ENCODE results near the gene RAB40C. TPM values are rescaled to one million over a fixed set of nuclear protein-coding genes. Genes with fewer than 3 reads are reported as not detected.

RAB40C gene
- total RNA-seq, 1 experiment from 2014 or later: 15.2 TPM

DNA sequence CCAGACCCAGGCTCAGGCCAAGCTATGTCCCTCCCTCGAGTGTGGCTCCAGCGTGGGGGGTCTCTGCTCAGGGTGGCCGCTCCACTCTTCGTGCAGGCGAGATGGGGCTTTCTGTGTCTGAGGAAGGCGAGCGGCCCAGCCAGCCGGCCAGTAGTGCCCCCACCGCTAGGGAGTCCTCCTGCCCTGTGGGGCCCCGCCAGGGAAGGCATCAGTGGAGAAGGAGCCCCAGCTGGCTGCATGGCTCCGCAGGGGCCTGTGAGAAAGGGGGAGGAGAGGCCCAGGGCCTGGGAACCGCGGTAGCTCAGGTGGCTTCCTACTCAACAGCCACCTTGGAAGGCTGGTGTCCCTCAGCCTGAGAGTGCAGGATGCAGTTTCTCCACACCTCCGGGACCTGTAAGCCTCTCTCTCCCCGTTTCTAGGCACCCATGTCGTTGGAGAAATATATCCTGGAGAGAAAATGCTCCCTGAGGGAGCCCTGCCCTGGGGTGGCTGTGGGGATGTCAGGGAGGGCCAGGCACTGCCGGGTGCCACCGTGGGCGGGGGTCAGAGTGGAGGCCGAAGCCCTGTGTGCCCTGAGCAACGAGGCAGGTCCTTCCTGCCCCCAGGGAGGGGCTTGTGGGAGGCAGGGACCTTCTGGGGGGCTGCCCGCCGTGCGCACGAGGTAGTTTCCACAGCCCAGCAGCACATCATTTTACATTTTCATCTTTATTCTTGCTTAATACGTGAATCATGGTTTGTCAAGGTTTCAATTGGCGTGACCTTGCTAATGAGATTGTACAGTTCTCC lies 16.8 kb upstream of the RAB40C start:
- DNase-seq (ENCODE audit: low read depth): no peak

DNA sequence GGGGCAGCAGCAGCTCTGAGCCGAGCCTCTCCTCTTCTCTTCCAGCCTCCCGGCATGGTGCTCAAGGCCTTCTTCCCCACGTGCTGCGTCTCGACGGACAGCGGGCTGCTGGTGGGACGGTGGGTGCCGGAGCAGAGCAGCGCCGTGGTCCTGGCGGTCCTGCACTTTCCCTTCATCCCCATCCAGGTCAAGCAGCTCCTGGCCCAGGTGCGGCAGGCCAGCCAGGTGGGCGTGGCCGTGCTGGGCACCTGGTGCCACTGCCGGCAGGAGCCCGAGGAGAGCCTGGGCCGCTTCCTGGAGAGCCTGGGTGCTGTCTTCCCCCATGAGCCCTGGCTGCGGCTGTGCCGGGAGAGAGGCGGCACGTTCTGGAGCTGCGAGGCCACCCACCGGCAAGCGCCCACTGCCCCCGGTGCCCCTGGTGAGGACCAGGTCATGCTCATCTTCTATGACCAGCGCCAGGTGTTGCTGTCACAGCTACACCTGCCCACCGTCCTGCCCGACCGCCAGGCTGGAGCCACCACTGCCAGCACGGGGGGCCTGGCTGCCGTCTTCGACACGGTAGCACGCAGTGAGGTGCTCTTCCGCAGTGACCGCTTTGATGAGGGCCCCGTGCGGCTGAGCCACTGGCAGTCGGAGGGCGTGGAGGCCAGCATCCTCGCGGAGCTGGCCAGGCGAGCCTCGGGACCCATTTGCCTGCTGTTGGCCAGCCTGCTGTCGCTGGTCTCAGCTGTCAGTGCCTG lies 15.7 kb upstream of the RAB40C start:
- DNase-seq (ENCODE audit: low read depth): no peak

DNA sequence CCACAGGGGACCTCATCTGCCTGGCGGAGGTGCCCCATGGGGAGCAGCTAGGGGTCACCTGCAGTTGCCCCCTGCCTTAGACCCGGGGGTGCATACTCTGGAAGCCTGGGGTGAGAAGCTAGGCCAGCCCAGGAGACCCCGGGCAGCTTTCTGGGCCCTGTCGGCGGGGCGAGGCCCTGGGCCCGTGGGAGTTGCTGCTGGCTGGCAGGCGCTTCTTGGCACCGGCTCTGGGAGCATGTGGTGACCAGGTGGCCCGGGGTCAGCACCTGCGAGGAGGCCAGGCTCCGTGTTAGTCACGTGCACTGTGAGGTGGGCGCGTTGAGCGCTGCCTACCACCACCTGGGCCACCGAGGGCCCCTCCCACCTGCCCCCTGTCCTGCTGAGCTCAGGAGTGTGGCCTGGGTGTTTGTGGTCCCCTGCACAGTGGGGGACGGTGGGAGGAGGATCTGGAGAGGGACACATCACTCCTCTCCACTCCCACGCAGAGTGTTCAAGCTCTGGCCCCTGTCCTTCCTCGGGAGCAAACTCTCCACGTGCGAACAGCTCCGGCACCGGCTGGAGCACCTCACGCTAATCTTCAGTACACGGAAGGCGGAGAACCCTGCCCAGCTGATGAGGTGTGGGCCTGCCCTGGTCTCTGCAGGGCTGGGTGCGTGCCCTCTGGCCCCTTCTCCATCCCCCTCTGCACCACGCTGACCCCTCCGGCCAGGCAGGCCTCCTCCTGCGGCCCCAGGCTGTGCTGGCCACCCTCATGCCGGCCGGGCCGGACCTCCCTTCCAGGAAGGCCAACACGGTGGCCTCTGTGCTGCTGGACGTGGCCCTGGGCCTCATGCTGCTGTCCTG lies 14.3 kb upstream of the RAB40C start:
- DNase-seq (ENCODE audit: low read depth): no peak

DNA sequence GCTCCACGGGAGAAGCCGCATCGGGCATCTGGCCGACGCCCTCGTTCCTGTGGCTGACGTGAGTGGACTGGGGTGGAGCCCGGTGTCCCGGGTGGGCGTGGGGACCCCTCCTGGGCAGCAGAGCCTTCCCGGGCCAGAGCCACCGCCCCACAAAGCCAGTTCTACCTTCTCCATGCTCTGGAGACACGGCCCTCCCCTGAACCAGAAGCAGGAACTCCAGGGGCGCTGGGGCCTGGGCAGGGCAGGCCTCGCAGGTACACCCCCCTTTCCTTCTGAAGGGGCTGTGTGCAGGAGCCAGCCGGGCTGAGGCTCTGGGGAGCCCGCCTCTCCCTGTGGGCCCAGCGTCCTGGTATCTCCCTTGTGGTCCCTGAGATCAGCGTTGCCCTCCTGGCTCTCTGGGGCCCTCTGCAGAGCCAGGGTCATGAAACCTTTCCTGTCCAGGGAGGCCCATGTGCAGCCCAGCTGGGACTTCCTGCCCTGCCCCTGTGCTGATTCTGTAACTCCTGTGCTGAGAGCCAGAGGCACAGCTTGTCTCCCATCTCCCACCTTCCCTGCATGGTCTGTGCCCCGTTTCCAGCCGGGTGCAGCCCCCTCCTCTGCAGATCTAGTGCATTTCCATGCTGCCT lies 13.6 kb upstream of the RAB40C start:
- DNase-seq (ENCODE audit: low read depth): no peak

DNA sequence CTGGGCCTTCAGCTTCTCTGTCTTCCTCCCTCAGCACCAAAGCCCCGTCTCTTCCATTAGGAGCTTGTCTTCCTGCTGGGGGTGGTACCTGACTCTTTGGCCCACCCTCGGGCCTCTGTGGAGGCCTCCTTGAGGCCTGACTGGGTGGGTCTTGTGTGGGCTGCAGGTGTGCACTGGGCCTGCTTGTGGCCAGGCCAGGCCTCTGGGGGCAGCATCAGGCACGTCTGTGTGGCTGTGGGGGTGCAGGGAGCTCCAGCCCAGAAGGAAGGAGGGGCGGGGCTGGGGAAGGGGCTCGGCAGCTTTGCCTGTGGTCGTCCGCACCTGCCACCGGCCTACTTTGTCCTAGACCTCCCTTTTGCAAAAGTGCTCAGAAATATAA lies 13.1 kb upstream of the RAB40C start:
- DNase-seq (ENCODE audit: low read depth): no peak

DNA sequence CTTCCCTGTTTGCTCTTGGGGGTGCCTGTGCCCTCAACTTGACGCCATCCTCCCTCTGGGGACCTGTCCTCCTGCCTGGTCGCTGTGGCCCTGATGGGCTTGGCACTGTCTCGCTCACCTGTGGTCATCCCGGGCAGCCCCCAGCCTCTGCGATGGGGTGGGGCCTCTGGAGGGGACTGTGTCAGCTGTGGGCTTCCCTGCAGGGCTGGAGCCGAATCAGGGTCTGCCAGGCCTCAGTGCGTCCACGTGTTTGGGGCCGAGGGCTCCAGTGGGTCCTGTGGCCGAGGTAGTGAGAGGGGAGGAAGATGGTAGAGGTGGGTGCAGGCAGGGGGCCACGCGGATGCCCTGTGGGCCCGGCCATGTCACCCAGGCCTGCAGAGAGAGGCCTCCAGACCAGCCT lies 12.1 kb upstream of the RAB40C start:
- no peak for DNase-seq (ENCODE audit: low read depth)

DNA sequence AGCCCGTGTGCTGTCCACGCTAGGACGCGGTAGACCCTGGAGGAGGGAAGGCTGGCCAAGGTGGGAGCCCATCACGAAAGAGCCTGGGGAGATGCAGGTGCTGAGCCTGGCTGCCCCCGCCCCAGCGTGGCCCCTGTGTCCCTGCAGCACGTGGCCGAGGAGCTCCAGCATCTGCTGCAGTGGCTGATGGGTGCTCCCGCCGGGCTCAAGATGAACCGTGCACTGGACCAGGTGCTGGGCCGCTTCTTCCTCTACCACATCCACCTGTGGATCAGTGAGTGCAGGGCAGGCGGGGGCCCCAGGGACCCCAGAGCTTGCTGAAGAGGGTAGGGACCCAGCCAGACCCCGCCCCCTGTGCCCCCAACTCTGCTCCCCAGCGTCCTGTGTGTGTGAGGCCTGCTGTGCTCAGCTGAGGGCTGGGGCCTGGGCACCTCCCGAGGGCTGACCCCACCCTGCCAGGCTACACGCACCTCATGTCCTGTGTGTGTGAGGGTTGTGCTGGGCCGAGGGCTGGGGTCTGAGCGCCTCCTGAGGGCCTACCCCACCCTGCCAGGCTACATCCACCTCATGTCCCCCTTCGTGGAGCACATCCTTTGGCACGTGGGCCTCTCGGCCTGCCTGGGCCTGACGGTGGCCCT lies 11.5 kb upstream of the RAB40C start:
- DNase-seq (ENCODE audit: low read depth): no peak

DNA sequence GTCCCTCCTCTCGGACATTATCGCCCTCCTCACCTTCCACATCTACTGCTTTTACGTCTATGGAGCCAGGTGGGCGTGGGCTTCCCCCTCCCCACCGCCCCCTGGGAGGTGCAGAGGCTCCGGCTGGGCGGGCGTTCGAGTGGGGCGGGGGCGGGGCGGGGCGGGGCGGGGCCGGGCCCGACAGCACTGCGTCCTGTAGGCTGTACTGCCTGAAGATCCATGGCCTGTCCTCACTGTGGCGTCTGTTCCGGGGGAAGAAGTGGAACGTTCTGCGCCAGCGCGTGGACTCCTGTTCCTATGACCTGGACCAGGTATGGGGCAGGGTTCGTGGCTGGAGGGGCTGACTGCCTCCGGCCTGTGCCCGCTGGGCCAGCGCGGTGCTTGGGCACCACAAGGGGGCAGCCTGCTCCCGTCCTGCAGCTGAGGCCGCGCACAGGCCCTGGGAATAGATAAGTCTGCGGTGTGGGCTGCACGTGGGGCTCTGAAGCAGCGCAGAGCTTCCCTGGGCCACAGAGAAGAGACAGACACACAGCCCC lies 10.9 kb upstream of the RAB40C start:
- no peak for DNase-seq (ENCODE audit: low read depth)

DNA sequence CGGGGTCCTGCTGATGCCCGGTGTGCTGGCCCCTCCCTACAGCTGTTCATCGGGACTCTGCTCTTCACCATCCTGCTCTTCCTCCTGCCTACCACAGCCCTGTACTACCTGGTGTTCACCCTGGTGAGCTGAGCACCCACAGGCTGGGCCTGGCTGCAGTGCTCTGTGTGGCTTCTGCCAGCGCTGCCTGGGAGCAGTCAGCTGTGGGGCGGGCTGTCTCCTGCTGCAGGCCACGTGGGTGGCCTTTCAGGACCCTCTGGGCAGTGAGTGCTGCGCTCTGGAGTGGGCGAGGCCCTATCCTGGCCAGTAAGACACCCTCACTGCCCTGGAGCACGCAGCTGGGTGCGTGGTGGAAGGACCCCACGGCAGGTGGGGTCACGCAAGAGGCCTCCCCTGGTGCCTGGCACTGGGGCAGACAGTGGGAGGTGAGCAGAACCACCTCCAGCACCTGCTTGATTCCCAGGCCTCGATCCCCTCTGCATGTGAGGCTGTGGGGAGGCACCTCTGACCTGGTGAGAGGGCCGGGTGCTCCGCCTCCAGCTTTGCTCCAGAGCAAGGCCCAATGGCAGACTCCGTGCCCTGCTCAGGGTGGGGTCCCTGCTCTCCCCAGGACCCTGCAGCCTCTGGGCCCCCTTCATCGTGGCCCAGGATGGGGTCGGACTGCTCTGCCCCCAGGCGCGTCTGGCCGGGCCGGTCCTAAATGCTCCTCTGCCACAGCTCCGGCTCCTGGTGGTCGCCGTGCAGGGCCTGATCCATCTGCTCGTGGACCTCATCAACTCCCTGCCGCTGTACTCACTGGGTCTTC lies 9.5 kb upstream of the RAB40C start:
- DNase-seq (ENCODE audit: low read depth): no peak

DNA sequence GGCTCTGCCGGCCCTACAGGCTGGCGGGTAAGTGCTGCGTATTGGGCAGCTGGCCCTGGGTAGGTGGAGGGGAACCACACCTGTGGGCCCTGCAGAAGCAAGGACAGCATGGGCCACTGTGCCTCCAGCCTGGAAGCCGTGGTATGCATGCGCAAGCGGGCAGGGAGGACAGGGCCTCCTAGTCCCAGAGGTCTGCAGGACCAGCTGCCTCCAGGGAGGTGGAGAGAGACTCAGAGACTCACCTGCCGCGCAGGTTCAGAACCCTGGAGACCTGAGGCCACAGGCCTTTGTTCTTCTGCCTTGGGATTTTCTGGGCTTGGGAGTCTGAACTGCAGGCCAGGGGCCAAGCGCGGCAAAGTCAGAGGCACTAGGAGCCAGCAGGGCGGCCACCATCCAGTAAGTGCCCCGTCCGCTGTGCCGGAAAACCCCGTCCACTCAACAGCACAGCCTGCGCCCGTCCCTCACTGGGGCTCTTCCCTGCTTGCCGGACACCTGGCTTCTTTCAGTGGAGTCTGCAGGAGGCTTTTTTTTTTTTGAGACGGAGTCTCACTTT lies 8.8 kb upstream of the RAB40C start:
- DNase-seq (ENCODE audit: low read depth): no peak

DNA sequence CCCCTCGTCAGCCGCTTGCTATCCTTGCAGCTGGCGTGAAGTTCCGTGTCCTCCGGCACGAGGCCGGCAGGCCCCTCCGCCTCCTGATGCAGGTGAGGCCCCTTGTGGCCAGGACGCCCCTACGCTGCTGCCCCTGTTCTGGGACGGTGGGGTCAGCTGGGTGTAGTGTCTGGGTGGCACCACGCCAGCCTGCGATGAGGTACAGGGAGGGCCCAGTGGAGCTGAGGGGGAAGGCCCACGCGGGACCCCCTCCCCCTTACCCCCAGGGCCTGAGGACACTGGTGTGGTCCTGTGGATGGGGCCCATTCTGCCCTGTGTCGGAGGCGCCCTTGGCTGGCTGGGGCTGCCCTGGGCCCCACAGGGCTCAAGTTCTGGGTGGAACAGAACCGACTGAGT lies 7.7 kb upstream of the RAB40C start:
- DNase-seq (ENCODE audit: low read depth): no peak

DNA sequence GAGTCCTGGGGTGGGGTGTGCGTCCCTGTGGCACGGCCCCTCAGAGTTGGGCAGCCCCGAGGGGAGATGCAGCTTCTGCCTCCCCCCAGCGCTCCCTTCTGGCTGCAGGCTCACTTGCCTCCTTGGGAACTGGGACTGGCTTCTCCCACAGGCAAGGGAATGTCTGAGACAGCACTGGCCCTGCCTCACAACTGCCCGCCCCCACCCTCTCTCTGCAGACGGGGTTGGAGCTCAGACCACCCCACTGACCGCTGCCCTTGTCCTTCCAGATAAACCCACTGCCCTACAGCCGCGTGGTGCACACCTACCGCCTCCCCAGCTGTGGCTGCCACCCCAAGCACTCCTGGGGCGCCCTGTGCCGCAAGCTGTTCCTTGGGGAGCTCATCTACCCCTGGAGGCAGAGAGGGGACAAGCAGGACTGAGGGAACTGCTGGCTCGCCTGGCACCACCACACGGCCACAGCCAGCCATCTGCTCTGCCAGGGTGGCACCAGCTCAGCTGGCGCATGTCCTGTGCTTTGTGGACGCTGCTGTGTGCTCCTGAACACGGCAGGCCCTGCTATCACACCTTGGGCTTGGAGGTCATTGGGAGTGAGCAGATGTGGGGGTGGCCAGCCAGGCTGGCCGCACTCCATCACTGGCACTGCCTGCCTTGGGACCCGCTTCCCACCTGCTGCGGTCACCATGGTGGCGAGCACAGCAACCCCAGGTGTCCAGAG lies 7.1 kb upstream of the RAB40C start:
- no peak for DNase-seq (ENCODE audit: low read depth)

DNA sequence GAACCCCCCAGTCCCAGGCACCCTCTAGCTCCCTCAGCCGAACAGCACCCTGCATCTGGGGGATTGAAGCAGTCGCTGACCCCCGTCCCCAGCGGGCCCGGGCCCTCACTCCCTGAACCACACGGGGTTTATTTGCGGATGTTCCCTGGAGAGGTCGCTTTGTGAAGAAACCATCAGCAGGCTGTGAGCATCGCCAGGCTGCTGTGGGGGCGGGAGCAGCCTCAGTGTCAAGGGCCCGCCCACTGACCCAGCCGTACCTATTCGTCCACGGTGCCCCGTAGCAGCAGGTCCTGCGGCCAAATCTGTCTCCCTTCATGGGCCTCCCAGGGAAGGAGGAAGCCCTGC lies 6.4 kb upstream of the RAB40C start:
- DNase-seq (ENCODE audit: low read depth): no peak

DNA sequence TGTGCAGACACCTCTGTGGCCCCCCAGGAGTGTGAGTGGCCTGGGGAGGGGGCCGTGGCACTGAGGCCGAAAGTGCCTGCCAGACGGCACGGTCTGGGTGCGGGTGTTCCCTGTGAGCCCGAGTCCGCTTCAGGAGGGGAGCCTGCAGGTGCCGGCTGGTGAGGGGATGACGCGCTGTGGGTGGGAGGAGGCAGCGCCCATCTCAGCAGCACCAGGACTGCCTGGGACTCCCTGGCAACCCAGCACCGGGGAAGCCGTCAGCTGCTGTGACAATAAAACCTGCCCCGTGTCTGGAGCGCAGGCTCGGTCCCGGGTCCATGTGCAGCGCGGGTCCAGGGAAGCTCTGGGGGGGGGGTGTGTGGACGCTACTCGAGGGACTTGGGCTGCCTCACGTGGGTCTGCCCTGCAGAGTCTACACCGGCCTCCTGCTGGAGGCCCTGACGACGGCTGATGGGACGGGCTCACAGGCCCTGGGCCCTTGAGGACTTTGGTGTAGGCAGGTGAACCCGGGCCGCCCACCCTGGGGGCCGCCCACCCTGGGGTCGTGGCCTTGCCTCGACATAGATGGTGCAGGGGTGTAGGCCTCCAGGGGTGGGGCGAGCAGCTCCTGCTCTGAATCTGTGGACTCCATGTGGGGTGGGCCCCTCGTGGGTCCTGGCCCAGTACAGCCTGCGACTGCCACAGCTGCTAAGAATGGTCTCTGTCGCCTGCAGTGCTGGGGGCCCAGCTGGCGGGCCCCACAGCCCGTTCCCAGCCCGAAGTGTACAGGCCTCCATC lies 5.9 kb upstream of the RAB40C start:
- no peak for DNase-seq (ENCODE audit: low read depth)

DNA sequence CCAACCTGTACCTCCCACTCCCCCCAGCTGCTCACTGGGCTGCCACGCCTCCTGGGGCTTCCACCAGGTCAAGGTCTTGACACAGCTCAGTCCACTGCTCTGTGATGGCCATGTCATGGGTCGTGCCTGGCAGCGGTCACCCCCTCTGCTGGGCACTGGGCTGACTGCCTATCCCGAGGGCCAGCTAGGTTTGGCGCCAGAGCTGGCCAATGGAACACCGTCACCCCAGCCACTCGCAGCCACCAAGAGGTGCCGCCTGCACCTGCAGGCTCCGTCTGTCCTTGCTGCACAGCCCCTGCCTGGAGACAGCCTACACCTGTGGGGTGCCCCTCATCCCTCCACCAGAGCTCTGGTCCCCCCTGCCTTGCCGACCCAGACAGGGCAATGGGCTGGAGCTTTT lies 4.5 kb upstream of the RAB40C start:
- DNase-seq (ENCODE audit: low read depth): no peak

DNA sequence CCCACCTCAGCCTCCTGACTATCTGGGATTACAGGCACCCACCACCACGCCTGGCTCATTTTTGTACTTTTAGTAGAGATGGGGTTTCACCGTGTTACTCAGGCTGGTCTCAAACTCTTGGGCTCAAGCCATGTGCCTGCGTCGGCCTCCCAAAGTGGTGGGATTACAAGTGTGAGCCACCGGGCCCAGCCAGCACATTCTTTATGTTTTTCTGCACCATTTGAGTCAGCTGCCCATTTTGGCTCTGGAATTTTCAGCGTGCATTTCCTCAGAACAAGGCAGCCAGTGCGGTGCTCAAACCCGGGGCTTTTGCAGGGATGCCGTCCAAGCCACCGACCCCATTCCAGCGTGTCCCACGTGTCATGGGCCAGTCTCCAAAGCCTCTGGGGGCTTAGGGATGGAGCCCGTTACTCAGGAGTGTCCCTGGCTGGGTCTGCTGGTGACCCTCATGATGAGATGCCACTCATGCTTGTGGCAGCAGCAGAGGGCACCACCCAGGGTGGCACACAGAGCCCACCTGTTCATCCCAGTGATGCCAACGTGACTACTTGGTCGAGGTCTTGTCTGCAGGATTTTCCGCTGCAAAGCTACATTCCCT lies 3.7 kb upstream of the RAB40C start:
- no peak for DNase-seq (ENCODE audit: low read depth)

DNA sequence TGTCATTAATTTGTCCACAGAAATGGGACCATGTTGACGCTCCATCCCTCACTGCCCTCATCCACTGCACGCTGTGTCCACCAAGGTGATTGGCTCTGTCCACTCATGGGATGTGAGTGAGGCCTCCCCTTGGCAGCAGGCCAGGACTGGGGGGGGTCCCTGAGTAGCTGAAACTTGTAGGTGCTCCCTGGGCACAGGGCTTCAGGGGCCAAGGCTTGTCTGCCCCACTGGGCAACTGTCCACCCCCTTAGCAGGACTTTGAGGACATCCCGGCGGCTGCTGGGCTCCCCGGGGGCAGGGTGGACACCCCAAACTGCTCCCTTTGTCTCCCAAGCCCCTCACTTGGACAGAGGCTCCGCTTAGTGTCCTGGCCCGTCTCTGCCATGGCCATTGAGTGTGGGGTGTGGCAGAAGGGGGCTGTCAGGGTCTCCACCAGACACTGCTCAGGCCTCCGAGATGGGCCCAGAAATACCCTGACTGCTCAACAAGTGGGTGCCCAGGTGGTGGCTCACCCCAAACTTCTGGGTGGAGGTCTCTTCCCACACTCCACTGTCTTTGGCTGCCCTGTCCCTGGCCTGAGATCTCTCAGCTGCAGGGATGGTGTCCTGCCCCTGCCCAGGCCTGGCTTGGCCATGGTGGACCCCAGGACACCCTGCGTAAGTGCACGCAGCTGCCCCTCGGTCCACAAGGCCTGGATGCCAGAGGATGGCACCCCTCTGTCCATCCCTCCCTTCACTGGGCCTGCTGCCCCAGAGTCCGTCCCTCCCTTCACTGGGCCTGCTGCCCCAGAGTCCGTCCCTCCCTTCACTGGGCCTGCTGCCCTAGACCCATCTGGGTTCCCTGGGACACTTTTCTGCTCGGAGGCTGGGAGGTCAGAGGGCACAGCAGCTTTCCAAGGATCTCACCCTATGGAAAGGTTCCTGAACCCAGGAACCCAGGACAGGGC lies 2.9 kb upstream of the RAB40C start:
- DNase-seq (ENCODE audit: low read depth): no peak

Data from HT1080 (cell line).